H1 (cell line): ENCODE results near the gene OLAH. TPM values are rescaled to one million over a fixed set of nuclear protein-coding genes. Genes with fewer than 3 reads are reported as not detected.

Experiments
- CTCF ChIA-PET: fragments of 300-600 bp; sonication (Branson Sonifier 250); formaldehyde crosslinking; loops from one replicate; lab custom pipeline; 2021; ENCODE audit not compliant: partially characterized antibody; lab: Charles Lee
- POLR2A ChIA-PET: fragments of 300-600 bp; sonication (Branson Sonifier 250); formaldehyde crosslinking; loops from one replicate; lab custom pipeline; 2021; ENCODE audit warnings: inconsistent platforms; ENCODE audit not compliant: partially characterized antibody; lab: Charles Lee
- DNase-seq, 2 experiments: peaks; one replicate each; pipeline versions ENCODE4 v3.0.0 to v3.0.0-alpha.2; 2010 to 2022; ENCODE audit warnings: low spot score in 2 of 2, low read depth in 1 of 2, mixed read lengths in 1 of 2
- FAIRE-seq: peaks from 2 replicates; lab custom pipeline; 2011; peaks lifted over from hg19 to GRCh38; lab: Jason Lieb, UNC
- H2AFZ ChIP-seq: 2 replicates; pipeline ENCODE4 v1.8.1; 2012; ENCODE audit warnings: low read length, inconsistent platforms
- H2AK5ac ChIP-seq: 2 replicates; pipeline ENCODE4 v1.6.1; 2013; ENCODE audit warnings: low read depth, low read length
- H2BK120ac ChIP-seq: replicated peaks from 2 replicates; pipeline ENCODE3; 2013; ENCODE audit warnings: low read depth, low read length, inconsistent platforms
- H2BK12ac ChIP-seq: 2 replicates; pipeline ENCODE4 v1.6.1; 2013; ENCODE audit warnings: low read depth, low read length
- H2BK15ac ChIP-seq: 2 replicates; pipeline ENCODE4 v1.6.1; 2013; ENCODE audit warnings: low read length
- H2BK20ac ChIP-seq: 2 replicates; pipeline ENCODE4 v1.6.1; 2013; ENCODE audit warnings: low read length
- H2BK5ac ChIP-seq: 2 replicates; pipeline ENCODE4 v1.6.1; 2013; ENCODE audit warnings: low read depth, low read length
- H3K14ac ChIP-seq: 2 replicates; pipeline ENCODE4 v1.6.1; 2013; ENCODE audit warnings: inconsistent platforms; ENCODE audit not compliant: insufficient read length
- H3K18ac ChIP-seq: 2 replicates; pipeline ENCODE4 v1.6.1; 2013; ENCODE audit warnings: low read length; ENCODE audit errors: extremely low read depth
- H3K23ac ChIP-seq: 2 replicates; pipeline ENCODE4 v1.6.1; 2013; ENCODE audit warnings: inconsistent platforms; ENCODE audit not compliant: insufficient read length
- H3K23me2 ChIP-seq: 2 replicates; pipeline ENCODE4 v1.6.1; 2013; ENCODE audit warnings: low read depth, low read length
- H3K27ac ChIP-seq: 2 replicates; pipeline ENCODE4 v1.6.1; 2011; ENCODE audit warnings: low read depth, low read length, inconsistent platforms
- H3K27me3 ChIP-seq, 4 experiments: replicated peaks in 1 of 4; 1 replicate in 1 of 4; 2 replicates in 3 of 4; pipeline versions ENCODE4 v1.6.1 to v1.8.1; 2011 to 2013; ENCODE audit warnings: low read length in 3 of 4, mild to moderate bottlenecking in 3 of 4, inconsistent platforms in 2 of 4, mixed read lengths in 2 of 4, moderate library complexity in 1 of 4; ENCODE audit not compliant: control insufficient read depth in 3 of 4, insufficient read depth in 3 of 4; ENCODE audit errors: extremely low read depth in 1 of 4
- H3K36me3 ChIP-seq, 4 experiments: 2 replicates each; pipeline versions ENCODE4 v1.6.1 to v1.8.1; 2011 to 2013; ENCODE audit warnings: mild to moderate bottlenecking in 4 of 4, low read length in 3 of 4, moderate library complexity in 2 of 4, control low read depth in 1 of 4, inconsistent platforms in 1 of 4; ENCODE audit not compliant: insufficient read depth in 4 of 4, control insufficient read depth in 2 of 4
- H3K4ac ChIP-seq: replicated peaks from 2 replicates; pipeline ENCODE3; 2013; ENCODE audit warnings: low read length, low read depth, mixed read lengths, inconsistent platforms; ENCODE audit not compliant: insufficient read length
- H3K4me1 ChIP-seq, 4 experiments: replicated peaks in 1 of 4; 1 replicate in 1 of 4; 2 replicates in 3 of 4; pipeline versions ENCODE4 v1.6.1 to v1.8.1; 2011 to 2013; ENCODE audit warnings: low read length in 3 of 4, inconsistent platforms in 2 of 4, mixed read lengths in 1 of 4; ENCODE audit not compliant: insufficient read depth in 4 of 4, control insufficient read depth in 3 of 4
- H3K4me2 ChIP-seq, 2 experiments: 2 replicates each; pipeline versions ENCODE4 v1.6.1 to v1.8.1; 2011 to 2013; ENCODE audit warnings: low read depth in 2 of 2, low read length in 2 of 2, control low read depth in 1 of 2, inconsistent platforms in 1 of 2, mild to moderate bottlenecking in 1 of 2; ENCODE audit not compliant: insufficient read depth in 1 of 2
- H3K4me3 ChIP-seq, 4 experiments: fragments of 200-600, 300-600 bp in 1 of 4; sonication (generic), shearing (Covaris generic), sonication (Bioruptor Twin) in 1 of 4; 2 replicates each; pipeline versions ENCODE4 v1.5.1 to v1.8.1; 2011 to 2016; ENCODE audit warnings: low read length in 4 of 4, low read depth in 3 of 4, control low read depth in 2 of 4, inconsistent platforms in 2 of 4, mild to moderate bottlenecking in 2 of 4, mixed read lengths in 1 of 4, moderate library complexity in 1 of 4; ENCODE audit not compliant: insufficient read depth in 2 of 4; ENCODE audit errors: extremely low read depth in 1 of 4
- H3K56ac ChIP-seq: replicated peaks from 2 replicates; pipeline ENCODE3; 2013; ENCODE audit warnings: low read depth, mild to moderate bottlenecking, mixed read lengths, low read length, inconsistent platforms; ENCODE audit not compliant: insufficient read length
- H3K79me1 ChIP-seq: 2 replicates; pipeline ENCODE4 v1.6.1; 2013; ENCODE audit warnings: low read depth, low read length, control low read depth
- H3K79me2 ChIP-seq, 2 experiments: 2 replicates each; pipeline versions ENCODE4 v1.6.1 to v1.8.1; 2012 to 2013; ENCODE audit warnings: low read length in 2 of 2, mild to moderate bottlenecking in 2 of 2, inconsistent platforms in 1 of 2; ENCODE audit not compliant: insufficient read depth in 2 of 2, control insufficient read depth in 1 of 2
- H3K9ac ChIP-seq, 4 experiments: replicated peaks in 1 of 4; 1 replicate in 1 of 4; 2 replicates in 3 of 4; pipeline versions ENCODE4 v1.6.1 to v1.8.1; 2011 to 2013; ENCODE audit warnings: low read depth in 3 of 4, low read length in 3 of 4, control low read depth in 2 of 4, mild to moderate bottlenecking in 2 of 4, moderate library complexity in 2 of 4, inconsistent platforms in 1 of 4; ENCODE audit errors: extremely low read depth in 1 of 4
- H3K9me3 ChIP-seq, 2 experiments: 2 replicates each; pipeline versions ENCODE4 v1.6.1 to v1.8.1; 2012 to 2013; ENCODE audit warnings: mild to moderate bottlenecking in 2 of 2, moderate library complexity in 2 of 2, control low read depth in 1 of 2, inconsistent platforms in 1 of 2, low read depth in 1 of 2, low read length in 1 of 2, mixed read lengths in 1 of 2; ENCODE audit not compliant: insufficient read depth in 2 of 2
- H4K20me1 ChIP-seq, 2 experiments: replicated peaks in 1 of 2; 2 replicates each; pipeline versions ENCODE3 to v1.8.1; 2011 to 2013; ENCODE audit warnings: inconsistent platforms in 2 of 2, low read length in 2 of 2, mild to moderate bottlenecking in 1 of 2; ENCODE audit not compliant: insufficient read depth in 2 of 2, control insufficient read depth in 1 of 2
- H4K5ac ChIP-seq: 2 replicates; pipeline ENCODE4 v1.6.1; 2013; ENCODE audit warnings: low read length, low read depth, mixed read lengths, inconsistent platforms; ENCODE audit not compliant: insufficient read length
- H4K8ac ChIP-seq: 2 replicates; pipeline ENCODE4 v1.8.0; 2013; ENCODE audit warnings: mild to moderate bottlenecking, moderate library complexity, low read length, inconsistent platforms; ENCODE audit not compliant: insufficient read depth; ENCODE audit errors: extremely low read depth
- H4K91ac ChIP-seq: replicated peaks from 2 replicates; pipeline ENCODE3; 2013; ENCODE audit warnings: low read length, mixed read lengths, inconsistent platforms; ENCODE audit not compliant: insufficient read length
- ASH2L ChIP-seq: fragments of 200-600, 300-600 bp; sonication (generic); IDR thresholded peaks from one replicate; pipeline ENCODE4 v1.7.1; 2017; ENCODE audit warnings: low read length
- HDAC2 ChIP-seq, 2 experiments: fragments of 300-600 bp in 1 of 2; sonication (generic) in 1 of 2; IDR thresholded peaks; 2 replicates each; pipeline ENCODE4 v1.6.1; 2011 to 2012; ENCODE audit warnings: low read depth in 2 of 2, low read length in 2 of 2, mild to moderate bottlenecking in 2 of 2, moderate library complexity in 2 of 2, borderline replicate concordance in 1 of 2, inconsistent platforms in 1 of 2
- KDM4A ChIP-seq: IDR thresholded peaks from one replicate; pipeline ENCODE4 v1.7.1; 2012; ENCODE audit warnings: low read depth, mild to moderate bottlenecking, moderate library complexity, low read length, inconsistent platforms; ENCODE audit not compliant: severe bottlenecking
- NANOG ChIP-seq: IDR thresholded peaks from 2 replicates; pipeline ENCODE4 v1.6.1; 2011; ENCODE audit warnings: low read length, low read depth, mild to moderate bottlenecking, inconsistent platforms; ENCODE audit not compliant: insufficient read depth, poor library complexity, severe bottlenecking
- SP1 ChIP-seq: IDR thresholded peaks from 2 replicates; pipeline ENCODE4 v1.6.1; 2011; ENCODE audit warnings: low read depth, low read length
- WGBS, 2 experiments: shearing (Covaris generic) in 1 of 2; methylation state at CpG; one replicate each; pipeline versions ENCODE4 v1.1.6 to v1.1.7; 2013 to 2015; ENCODE audit warnings: low lambda C conversion rate in 2 of 2, mixed read lengths in 2 of 2, inconsistent platforms in 1 of 2, low coverage in 1 of 2, missing lambda C conversion rate in 1 of 2; ENCODE audit not compliant: insufficient replicate concordance in 2 of 2, insufficient coverage in 1 of 2, insufficient read length in 1 of 2; ENCODE audit errors: extremely low coverage in 1 of 2, missing lambda C conversion rate in 1 of 2; 5-methylcytosine and 5-hydroxymethylcytosine counted together
- polyA plus RNA-seq, 7 experiments: library from polyadenylated mRNA; depleted of rRNA in 3 of 7; stranded (reverse) in 5 of 7; unstranded in 2 of 7; fragments of >200 nt in 5 of 7; fragments of 200-250 nt in 2 of 7; gene quantifications; 1 replicate in 5 of 7; 2 replicates in 1 of 7; 4 replicates in 1 of 7; pipeline versions ENCODE4 v1.2.1 to v1.2.3, GENCODE V29; 2011 to 2013; ENCODE audit warnings: missing spikeins in 2 of 7, mixed read lengths in 2 of 7
- total RNA-seq: library from RNA; stranded (reverse); fragmentation: NEBNext Ultra II Directional; extraction: Animal tissue kit (Norgen Biotek cat#: 25700); gene quantifications from 2 replicates; pipeline ENCODE4 v1.2.1, GENCODE V29; 2021

Gene OLAH
- total and polyA plus RNA-seq, 2 of the 8 experiments (the other 6 are each of a cell fraction or from before 2014, with no cell fraction given) = not detected

DNA sequence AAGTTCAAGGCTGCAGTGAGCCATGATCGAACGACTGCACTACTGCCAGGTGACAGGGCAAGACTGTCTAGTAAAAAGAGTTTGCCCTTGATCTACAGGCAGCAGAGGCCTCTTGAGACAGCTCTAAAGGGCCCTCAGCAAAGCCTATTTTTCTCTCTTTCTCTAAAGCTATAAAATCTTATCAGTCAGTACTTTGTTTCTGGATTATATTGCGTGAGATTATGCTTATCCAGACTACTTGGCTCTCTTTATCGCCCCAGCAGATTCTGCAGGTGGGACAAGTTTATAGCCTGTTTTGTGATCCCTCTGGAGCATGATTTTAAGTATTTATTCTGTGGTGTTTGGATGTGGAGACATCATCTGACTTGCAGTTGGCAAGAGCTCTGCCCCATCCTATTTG is 56.1 kb downstream of the OLAH start:
- Histone ChIP-seq H3K27ac (no peak overlapping the region), H2BK5ac (no peak overlapping the region; the same call in 1 of the 2 replicates), H3K18ac (no peak overlapping the region), H4K8ac (no peak overlapping the region), H2AK5ac (no peak overlapping the region), H3K9ac (no peak overlapping the region), H3K27me3 (peaks cover 0 to 2% (median 0%) of the 10 kb centered on the region in 4 experiments; a peak in 1 of 7 replicates), H3K56ac (no peak overlapping the region), H4K5ac (no peak overlapping the region), H3K4ac (no peak overlapping the region), H2AFZ (no peak overlapping the region), H3K23me2 (peaks cover 9% of the 10 kb centered on the region), H3K79me1 (peaks cover 10% of the 10 kb centered on the region), H3K23ac (no peak overlapping the region), H3K79me2 (peaks cover 7 to 42% of the 10 kb centered on the region in 2 experiments; a peak in 3 of 4 replicates), H3K4me2 (peak overlapping the region in 1 of 2 experiments; percentile 80; a peak in 1 of 4 replicates), H3K4me1 (peaks cover 0 to 5% (median 2%) of the 10 kb centered on the region in 4 experiments; a peak in 2 of 7 replicates), H2BK15ac (no peak overlapping the region), H3K36me3 (peaks cover 8 to 33% (median 23%) of the 10 kb centered on the region in 4 experiments; a peak in 7 of 8 replicates), H2BK20ac (no peak overlapping the region), H2BK120ac (no peak overlapping the region), H3K9me3 (no peaks in the 10 kb centered on the region), H4K91ac (no peak overlapping the region), H3K4me3 (no peak overlapping the region), H4K20me1 (peaks cover 2 to 3% of the 10 kb centered on the region in 2 experiments), H2BK12ac (no peak overlapping the region), H3K14ac (no peak overlapping the region)
- ChIA-PET CTCF (interaction anchor here (0.6 to 1.6 kb wide), 8 partner anchors 13 to 221 kb away, joined by 3 to 7 read pairs (median 3); partner anchors contain the start of gene SUV39H2), POLR2A (interaction anchor here (2.1 to 4.4 kb wide), 2 partner anchors 15 to 67 kb away, joined by 5 to 33 read pairs; no protein-coding TSS in a partner anchor)
- WGBS, 2 experiments = 85% methylated on average over 4 of the region's 4 CpGs; no CpG with 5 or more reads in 1 of the 2 experiments
- no peak for FAIRE-seq
- no peak for DNase-seq
- TF ChIP-seq SP1 (no peak), NANOG (no peak), ASH2L (no peak), KDM4A (no peak), HDAC2 (IDR thresholded peaks at IDR 0.05; ENCODE audit: borderline replicate concordance in 1 of 2, low read depth in 2 of 2, low read length in 2 of 2) (no peak)
